Hematopoietic multipotent progenitor cell treated with erythropoietin and hydrocortisone succinate and interleukin-3 and kit ligand, for 8 days (in vitro differentiated cells): ENCODE results near the gene HAUS7.

Experiments used
- DNase-seq: peaks from one replicate; pipeline ENCODE4 v3.0.0-alpha.2; 2015

The HAUS7 gene

DNA sequence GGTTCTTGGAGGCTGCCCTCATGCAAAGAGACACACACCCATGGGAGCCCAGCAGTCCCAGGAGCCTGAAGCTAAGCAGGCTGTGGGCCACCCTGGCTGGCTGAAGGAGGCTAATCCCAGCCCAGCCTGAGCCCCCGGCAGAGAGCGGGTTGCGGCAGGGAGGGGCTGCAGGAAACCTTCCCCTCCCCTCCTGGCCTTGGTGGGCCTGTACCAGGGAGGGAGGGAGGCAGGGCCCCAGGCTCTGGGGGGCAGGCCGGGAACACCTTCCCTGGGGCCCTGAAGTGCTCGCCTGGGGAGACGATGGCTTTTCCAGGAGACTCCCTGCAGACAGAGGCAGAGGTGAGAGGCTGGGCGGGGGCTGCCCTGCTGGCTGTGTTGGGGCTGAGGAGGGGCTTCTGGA lies 28.1 kb upstream of the HAUS7 start:
- no peak for DNase-seq

DNA sequence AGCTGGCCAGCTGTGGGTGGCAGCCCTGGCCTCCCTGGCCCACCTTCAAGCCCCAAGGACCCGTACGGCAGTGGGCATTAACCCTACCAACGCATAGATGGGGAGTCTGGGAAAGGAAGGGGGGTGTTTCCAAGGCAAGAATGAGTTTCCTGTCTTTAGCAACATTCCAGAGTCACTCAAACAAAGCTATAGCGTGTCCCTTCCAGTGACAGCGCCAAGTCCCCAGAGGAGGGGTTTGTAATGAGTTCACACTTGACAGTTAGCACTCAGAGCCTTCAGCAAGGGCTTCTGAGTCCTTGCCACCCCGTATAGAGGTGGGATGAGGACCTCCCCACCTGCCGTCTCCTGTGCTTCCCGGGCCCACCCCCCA lies 26.2 kb upstream of the HAUS7 start:
- DNase-seq = no peak

DNA sequence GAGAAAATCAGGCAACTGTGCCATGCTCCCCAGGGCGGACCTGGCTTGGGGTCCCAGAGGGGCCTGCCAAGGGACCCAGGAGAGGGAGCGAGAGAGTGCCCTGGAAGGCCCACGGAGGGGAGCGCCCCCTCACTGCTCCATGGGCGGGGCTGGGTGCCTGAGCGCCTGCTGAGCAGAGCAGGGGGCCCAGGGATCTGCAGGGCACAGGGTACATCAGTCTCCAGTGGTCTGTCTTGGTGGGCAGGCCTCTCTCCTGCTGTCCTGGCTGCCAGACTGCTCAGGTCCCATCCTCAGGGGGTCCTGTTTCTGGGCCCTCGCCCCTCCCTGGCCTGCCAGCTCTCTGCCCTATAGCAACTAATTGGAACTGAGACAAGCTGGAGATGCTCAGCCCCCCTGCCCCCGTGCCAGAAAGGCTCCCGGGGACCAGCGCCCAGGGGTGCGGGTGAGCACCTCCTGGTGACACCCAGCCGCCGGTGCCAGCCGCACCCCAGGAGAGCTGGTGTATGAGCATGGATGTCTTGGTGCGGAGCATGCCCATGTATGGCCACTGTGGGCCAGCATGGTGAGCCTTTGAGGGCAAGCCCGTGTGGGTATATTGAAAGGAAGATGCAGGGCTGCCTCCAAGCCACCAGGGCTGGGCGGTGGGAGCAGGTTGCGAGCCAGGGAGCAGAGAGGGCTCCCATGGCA lies 25.7 kb upstream of the HAUS7 start:
- no peak for DNase-seq

DNA sequence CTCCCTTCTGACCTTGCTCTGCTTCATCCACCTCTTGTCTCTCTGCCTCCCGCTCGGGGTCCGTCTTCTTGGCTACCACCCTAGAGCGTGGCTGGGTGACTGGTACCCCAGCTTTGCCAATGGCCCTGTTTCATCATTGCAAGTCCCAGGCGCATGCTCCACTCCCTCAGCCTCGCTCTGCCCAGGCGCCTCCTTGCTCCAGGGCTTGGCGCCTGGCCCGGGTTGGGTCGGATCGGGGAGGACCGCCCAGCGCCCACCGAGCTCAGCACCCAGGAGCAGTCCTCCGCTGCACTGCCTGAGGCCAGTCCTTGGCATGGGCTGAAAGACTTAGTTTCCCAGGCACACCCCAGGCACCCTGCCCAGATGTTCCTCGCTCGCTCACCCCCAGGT lies 25.0 kb upstream of the HAUS7 start:
- no peak for DNase-seq

DNA sequence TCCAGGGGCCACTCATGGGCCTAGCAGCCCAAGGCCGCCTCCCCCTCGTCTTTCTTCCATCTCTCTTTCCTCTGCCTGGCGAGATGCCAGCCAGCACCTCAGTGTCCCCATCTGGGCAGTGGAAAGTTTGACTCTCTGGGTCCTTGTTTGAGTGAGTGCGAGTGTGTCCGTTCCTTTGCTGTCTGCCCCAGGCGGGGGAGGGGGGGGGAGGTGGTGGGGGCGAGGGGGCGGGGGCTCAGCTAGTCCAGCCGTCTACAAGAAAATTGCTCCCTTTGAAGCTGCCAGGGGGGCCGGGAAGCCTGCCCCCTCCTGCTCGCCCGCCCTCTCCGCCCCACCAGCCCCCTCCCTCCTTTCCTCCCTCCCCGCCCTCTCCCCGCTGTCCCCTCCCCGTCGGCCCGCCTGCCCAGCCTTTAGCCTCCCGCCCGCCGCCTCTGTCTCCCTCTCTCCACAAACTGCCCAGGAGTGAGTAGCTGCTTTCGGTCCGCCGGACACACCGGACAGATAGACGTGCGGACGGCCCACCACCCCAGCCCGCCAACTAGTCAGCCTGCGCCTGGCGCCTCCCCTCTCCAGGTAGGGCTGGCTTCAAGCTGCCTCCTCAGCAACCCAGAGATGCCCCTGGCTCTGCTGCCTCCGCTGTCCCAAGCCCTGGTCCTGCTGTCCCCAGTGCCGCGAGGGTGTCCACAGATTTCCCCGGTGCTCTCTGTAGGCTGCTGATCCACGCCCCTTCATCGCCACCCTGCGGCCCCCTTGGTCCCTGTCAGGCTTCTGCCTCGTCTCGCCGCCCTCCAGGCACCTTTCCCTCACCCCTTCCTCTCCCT lies 24.4 kb upstream of the HAUS7 start, which contains the start of gene BGN:
Gene BGN (plus strand): TSS at position 440 of the 821 bp plus-strand sequence. CDS start 9,652 bp downstream, outside the sequence.
- no peak for DNase-seq

DNA sequence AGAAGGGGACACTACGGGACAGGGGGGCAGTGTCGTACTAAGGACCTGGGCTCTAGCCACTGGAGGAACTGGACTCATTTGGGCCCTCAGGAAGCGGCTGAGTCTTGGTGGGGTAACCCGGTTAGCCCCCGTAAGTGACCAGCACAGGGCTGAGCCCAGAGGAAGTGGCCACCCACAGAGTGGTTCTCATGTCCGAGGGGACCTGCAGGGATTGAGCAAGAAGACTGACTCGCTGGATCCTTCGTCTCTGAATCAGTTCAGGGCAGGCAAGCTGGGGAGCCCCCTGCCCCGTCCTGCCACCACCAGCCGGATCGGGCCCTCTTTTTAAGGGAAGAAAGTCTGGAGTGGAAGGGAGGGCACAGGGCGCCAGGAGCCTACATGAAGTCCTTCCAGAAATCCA lies 23.7 kb upstream of the HAUS7 start:
- no peak for DNase-seq

DNA sequence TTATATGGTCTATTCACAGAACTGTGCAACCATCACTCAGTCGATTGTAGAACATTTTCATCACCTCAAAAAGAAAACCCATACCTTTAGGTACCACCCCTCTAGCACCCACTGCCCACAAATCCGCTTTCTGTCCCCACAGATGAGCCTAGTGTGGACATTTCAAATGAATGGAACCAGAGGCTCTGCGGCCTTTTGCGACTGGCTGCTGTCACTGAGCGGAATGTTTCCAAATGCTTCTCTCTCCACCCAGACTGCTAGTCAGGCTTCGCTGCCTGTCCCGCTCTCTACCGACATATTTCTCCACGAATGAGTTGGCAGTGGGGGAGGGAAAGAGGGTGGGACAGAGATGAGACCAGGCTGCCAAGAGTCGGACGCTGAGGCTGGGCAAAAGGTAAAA lies 22.7 kb upstream of the HAUS7 start:
- DNase-seq = no peak

DNA sequence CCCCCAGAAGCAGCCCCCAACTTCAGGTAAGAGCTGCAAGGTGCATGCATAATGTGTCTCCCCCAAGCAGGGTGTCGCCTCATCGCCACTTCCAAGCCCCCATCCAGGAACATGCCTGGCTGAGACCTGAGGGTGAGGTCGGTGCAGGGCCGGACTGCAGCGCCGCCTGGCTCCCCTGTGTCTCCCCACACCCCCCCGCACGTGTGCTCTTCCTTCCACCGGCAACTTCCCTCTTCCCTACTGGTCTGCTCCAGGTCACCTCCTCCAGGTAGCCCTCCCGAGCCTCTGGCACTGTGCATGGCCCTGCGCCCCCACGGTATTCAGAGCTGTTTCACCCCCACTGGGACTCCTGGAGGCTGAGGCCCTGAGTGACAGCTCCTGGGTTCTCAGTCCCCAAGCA lies 22.2 kb upstream of the HAUS7 start:
- no peak for DNase-seq

DNA sequence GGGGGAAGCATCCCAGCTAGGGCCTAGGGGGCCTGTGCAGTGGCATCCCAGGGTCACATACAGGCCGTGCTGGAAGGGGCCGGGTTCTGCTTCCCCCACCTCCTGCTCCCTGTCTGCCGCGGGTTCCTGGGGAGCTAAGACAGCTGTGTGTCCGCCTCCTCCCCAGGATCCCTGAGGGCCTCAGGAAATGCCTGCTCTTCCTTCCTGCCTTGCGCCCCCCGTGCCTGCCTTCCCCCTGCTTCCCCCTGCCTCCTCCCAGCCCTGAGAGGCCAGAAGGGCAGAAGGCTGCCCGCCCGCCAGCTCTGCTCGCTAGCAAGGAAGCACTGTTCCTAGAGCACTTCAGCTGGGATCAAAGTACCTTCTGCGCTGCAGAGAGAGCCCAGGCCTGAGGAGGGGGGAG lies 21.5 kb upstream of the HAUS7 start:
- DNase-seq = no peak

DNA sequence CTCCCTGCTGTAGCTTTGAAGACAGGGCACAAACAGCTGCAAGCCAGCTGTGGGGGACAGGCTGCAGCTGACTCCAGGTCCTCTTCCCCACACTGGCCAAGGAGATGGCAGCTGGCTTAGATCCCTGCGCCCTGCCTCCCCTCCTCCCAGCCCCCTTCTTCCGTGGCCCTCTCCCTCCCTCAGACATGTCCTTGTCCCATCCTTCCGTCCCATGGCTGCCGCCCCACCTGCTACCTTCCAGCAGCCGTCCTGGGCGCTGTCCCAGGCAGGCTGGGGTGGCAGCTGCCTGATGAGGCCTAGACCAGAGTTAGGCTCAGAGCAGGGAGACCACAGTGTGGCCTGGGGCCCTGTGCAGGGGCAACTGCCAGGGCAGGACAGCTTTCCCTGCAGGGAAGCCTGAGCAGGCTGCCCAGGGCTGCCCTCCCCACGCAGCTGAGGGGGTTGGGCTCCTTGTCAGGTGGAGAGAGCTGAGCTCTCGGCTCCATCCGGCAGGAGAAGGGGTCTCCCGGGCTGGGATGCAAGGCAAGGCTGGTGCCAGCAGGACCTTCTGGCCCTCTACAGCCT lies 21.1 kb upstream of the HAUS7 start:
- DNase-seq = no peak

DNA sequence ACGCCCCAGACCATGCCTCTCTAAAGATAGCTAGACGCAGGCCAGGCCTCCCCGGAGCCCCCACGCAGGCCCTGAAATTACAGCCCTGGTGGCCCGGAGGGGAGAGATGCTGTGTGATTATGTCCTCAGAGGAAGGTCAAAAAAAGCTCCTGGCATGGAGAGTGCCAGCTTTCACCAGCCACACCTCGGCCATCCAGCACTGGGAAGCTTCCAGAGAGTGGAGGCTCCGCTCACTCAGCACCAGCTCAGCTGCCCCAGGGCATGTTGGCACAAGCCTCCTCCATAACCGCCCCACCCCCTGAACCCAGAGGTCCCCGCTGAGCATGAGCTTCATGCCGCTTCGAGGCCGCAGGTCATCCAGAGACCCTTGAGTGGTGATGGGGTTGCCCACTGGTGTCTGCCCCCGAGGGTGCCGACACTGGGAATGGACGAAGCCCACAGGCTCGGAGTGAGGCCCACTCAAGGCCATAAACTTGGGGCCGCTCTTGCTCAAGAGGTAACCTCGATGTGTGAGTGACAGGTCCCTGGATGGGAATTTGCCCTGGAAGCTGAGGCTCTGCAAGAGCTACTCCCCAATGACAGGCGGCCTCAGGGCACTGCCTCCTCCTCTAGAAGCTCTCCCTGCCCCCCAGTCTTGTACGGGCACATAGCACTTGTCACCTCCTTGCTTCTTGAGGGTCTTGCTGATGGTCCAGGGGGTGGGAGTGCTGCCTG lies 20.0 kb upstream of the HAUS7 start:
- DNase-seq = no peak

DNA sequence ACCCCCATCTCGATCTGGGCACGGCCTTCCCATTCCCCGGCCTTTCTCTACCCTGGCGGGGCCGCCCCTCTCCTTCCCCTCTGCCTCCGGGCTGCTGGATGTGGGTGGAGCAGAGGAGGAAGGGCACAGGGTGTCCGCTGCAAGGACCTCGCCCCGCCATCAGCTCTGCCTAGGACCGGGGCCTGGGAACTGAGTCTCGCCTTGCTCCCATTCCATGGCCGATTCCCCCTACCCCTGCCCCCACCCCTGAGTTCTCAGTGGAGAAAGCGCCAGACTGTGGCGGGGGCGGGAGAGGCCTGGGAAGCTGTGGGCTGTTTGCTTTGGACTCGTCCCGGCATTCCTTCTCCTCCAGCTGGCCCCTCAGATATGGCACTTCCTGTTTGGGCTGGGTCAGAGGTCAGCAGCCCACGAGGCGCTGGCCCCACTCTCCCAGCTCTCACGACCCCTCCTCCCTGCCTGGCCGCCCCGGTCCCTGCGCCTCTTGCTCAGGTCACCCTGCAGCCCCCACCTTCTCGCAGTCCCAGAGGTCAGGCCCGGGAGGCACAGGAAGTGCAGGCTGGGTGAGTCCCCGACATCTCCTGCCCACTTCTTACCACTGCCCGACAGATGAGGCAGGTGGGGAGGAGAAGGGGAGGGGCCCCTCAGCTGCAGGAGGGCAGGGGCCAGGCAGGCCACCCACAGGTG lies 18.0 kb upstream of the HAUS7 start:
- no peak for DNase-seq

DNA sequence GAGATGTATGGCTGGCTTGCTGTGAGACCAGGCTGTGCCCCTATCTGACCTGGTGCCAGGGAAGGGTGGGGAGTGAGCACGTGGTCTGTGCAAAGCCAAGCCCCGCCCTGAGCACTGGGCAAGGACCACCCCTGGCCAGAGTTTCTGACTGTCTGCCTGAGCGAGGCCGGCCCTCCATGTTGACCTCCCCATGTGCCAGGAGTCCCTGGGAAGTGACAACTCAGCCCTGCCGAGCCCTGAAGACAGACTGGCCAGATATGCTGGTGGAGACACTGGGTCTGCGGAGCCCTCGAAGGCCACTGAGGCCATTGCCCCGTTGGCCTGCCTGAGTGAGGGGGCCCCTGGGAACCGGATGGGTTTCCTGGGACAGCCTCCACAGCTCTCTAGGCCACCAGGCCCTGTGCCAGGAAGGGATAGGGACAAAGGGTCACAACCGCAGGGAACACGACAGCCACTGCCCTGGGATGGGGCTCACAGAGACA lies 17.3 kb upstream of the HAUS7 start:
- DNase-seq = no peak

DNA sequence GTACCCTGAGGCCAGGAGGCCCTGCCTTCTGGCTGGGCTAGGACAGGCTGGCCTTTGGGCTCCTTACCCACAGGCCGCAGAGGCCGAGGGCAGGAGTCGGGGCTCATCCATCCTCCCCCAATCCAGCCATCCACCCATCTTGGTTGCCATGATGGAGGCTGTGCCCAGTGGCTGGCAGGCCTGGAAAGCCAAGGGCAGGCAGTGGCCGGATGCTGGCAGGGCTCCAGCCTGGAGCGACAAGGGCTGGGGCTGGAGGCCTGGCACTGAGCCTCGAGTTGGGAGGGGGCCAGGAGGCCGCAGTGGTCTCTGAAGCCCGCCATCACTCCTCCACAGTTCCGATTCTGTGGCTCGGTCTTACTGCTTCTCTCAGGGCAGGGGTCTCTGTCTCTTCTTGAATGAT lies 15.8 kb upstream of the HAUS7 start:
- DNase-seq = no peak

DNA sequence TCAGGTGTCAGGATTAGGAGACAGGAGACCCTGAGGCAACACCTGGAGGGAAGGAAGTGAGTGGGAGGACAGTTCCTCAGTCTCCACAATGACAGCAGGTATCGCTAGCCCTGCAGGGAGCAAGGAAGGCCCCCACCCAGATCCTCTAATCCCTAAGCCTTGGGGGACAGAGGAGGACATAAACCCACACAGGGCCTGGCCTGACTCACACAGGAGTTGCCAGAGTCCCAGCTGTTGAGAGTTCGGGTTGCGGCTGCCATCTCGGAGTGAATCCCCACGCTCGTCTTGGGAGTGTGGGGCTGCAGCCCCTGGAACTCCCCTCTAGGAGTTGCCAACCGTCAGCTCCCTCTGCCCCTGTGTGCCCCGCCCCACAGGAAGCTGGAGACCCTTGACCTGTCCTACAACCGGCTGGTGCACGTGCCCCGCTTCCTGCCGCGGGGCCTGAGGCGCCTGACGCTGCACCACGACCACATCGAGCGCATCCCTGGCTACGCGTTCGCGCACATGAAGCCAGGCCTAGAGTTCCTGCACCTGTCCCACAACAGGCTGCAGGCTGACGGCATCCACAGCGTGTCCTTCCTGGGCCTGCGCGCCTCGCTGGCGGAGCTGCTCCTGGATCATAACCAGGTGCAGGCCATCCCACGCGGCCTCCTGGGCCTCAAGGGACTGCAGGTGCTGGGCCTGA lies 15.2 kb upstream of the HAUS7 start:
- no peak for DNase-seq

DNA sequence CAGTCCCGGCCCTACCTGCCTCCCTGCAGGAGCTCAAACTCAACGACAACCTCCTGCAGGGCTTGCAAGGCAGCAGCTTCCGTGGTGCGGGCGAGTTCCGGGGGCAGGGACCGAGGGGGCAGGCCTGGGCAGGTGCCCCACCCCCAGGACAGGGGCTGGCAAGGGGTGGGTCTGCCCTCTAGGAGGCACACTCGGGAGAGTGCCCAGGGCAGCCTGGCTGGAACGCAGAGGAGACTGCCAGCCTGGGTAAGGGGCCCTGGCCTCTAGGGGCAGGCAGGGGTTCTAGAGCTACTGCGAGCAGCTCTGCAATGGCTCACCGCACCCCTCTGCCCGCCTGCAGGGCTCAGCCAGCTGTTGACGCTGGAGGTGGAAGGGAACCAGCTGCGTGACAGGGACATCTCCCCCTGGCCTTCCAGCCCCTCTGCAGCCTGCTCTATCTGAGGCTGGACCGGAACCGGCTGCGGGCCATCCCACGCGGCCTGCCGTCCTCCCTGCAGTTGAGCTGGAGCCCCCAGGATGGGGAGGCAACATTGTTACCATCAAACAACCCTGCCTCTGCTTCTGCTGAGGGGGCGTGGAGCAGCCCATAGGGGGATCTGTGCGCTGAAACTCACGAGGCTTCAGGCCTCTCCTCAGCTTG lies 12.1 kb upstream of the HAUS7 start:
- DNase-seq = no peak

DNA sequence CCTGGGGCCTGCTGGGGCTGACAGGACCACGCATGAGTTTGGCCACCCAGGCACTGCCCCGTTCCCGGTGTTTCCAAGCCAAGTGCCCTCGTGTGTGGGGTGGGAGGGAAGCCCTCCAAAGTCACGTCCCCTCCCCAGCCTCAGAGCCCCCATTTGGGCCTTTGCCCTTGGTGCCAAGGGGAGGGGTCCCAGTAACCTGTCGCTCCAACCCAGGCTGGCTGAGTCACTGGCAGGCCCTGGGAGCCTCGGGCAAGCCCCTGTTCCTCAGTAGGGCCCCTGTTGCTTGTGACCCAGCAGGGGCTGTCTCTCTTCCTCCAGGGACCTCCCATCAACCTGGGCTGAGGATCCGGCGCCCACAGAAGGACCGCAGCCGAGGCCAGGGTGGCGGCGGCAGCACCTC lies 10.7 kb upstream of the HAUS7 start:
- no peak for DNase-seq

DNA sequence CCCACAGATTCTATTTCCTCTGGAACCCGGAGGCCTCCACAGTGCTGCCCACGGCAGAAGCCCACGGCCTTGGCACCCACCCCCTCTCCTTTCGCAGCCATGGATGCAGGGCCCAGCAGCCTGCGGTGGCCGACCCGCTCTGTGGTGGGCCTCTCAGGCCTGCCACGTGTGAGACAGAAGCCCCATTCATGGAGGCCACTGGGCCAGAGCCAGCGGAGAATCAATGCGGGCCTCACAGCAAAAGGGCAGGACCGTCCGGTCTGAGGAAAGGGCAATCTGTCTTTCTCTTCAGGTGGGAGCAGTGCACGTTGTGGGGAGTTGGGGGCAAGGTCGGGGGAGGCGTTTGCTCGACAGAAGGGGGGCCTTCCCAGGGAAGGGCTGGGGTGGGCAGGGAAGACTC lies 8.4 kb upstream of the HAUS7 start:
- no peak for DNase-seq

DNA sequence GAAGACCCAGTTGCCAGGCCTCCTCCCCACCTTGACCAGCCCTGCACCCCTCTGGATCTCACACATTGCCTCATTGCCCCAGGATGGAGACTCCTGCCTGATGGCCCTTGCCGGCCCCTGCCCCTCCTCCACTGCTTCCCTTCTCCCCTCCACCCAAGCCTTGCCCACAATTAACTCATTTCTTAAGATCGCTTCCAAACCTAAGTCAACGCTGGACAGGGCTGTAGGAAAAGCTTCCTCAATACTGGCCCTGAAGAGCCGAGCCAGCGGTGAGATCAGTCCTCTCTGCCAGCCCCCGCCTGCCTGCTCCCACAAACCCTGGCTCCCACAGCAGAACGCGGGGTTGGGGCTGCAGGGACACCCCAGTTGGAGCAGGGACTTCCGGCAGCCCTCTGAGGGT lies 7.5 kb upstream of the HAUS7 start:
- DNase-seq = no peak

DNA sequence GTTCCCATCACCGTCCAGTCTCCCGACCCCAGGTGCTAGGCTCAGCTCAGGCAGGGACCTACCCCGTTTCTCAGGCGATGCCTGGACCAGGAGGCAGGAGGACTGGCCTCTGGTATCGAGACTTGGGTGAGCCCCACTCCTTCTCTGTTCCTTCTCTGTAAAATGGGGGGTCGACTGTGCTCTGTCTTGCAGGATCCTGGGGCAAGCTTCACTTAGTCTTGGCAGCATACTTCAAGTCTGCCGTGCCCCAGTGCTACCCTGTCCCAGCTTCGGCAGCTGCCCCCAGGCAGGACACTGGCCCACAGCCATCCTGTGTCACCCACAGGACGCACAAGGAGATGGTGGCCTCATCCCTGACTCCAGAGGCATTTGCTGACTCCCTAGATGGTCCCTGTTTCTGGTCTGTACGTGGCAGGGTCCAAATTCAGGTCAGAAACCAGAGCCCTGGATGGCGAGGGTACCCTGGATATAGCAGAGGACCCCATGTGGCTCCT lies 7.0 kb upstream of the HAUS7 start:
- no peak for DNase-seq

DNA sequence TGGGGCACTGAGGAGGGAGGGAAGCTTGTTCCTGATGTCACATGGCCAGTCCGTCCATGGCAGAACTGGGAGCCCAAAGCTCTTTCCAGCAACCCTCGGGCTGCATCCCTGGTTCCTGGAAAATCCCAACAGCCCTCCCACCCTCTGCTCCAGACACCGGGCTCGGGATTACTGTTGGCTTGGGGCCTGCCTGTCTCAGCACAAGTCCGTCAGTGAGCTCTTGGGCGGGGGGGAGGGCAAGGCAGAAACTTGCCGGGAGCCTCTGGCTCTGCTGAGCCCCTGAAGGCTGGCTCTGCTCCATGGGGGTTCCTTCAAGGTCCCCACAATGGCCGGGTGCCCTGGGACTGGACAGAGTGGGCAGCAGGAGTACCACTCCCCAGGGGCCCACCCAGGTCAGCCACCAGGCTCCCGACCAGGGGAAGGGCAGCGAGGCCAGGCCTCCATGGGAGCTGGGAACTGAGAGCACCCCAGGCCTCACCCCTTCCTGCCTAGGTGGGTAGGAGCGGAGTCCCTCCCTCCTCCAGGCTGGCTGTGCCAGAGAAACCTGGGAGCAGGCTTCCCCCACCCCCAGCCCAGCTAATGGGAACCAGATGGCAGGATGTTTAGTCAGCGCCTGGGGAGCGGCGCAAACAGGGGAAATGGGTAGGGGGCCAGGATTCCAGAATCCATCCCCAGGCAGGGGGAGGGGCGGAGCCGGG lies 6.4 kb upstream of the HAUS7 start:
- DNase-seq = no peak
